Measurements from ENCODE around the gene FOCAD.

GRCh38 chr9:20725675-20726074 lies 41.6 kb downstream of the FOCAD start:
- TF ChIP-seq CTCF (IDR thresholded peaks at IDR 0.05) (no peak), POLR2A (IDR thresholded peaks at IDR 0.05) (no peak)
